VCaP (cell line): ENCODE measurements around the gene PDZD2.

ENCODE experiments used
- H3K27ac ChIP-seq: fragments of 450-650 bp; 2 replicates; pipeline ENCODE4 v1.5.1; 2017
- CTCF ChIP-seq: fragments of 450-650 bp; conservative IDR thresholded peaks from 2 replicates; pipeline ENCODE4 v1.5.1; 2017; ENCODE audit warnings: mild to moderate bottlenecking, moderate library complexity

The PDZD2 gene

GRCh38 chr5:32082701-32083100 is 443.8 kb downstream of the PDZD2 start:
- H3K27ac ChIP-seq = no peak overlapping the region
- no peak for TF ChIP-seq CTCF

- no peak for TF ChIP-seq CTCF
- H3K27ac ChIP-seq = no peak overlapping the region
Observed at GRCh38 chr5:32083981-32084430, 445.1 kb downstream of the PDZD2 start.

- TF ChIP-seq CTCF = no peak
- H3K27ac ChIP-seq = no peak overlapping the region
Observed at GRCh38 chr5:32087086-32088082, 448.5 kb downstream of the PDZD2 start.

GRCh38 chr5:32088214-32088613 is 449.3 kb downstream of the PDZD2 start:
- H3K27ac ChIP-seq = no peak overlapping the region
- no peak for TF ChIP-seq CTCF

- TF ChIP-seq CTCF = no peak
Observed at GRCh38 chr5:32089146-32090000, 450.4 kb downstream of the PDZD2 start.

GRCh38 chr5:32090026-32090754 is 451.3 kb downstream of the PDZD2 start:
- TF ChIP-seq CTCF = no peak
- H3K27ac ChIP-seq = no peak overlapping the region

More at GRCh38 chr5:32089146-32090000, 450.4 kb downstream of the PDZD2 start:
- no peak overlapping the region for H3K27ac ChIP-seq
